ENCODE measurements around the gene CCDC47. TPM values are rescaled to one million over a fixed set of nuclear protein-coding genes. Genes with fewer than 3 reads are reported as not detected.
"Not testable (repeated sequence)": the region's sequence is repeated elsewhere in the genome, so short reads cannot be mapped to it uniquely, and the experiment has no call there.

Gene CCDC47
- polyA plus RNA-seq, 3 donors: 116 to 129 (median 127) TPM

DNA sequence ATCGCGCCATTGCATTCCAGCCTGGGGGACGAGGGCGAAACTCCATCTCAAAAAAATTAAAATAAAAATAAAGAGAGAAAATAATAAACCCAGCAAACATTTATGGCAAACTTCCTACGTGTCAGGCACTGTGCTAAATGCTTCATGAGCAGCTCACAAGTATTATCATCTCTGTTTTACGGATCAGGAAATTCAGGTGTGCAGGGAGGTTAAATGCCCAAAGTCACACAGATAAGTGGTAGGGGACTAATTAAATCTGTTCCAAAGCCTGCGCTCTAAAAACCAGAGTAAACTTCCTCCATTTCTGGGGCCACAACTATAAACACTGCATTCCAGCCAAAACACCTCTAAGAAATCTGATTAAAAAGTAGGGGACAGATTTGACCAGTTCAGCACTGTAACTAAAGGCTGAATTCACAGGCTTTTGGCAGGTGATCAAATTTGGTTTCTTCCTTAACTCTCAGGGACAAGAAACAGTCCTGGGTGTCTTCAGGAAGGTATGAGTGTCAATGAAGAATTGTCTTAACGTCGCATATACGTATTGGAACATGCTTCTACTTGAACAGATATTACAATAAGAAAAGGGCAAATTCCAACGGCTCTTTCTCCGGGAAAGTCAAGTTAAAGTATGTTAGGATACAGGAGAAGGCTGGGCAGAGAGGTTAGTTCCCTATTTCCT is 32.8 kb downstream of the CCDC47 start:
- peak in 2 of 3 donors; percentile 3 to 4 for DNase-seq (ENCODE audit: low read depth in 3 of 3, low spot score in 2 of 3)

DNA sequence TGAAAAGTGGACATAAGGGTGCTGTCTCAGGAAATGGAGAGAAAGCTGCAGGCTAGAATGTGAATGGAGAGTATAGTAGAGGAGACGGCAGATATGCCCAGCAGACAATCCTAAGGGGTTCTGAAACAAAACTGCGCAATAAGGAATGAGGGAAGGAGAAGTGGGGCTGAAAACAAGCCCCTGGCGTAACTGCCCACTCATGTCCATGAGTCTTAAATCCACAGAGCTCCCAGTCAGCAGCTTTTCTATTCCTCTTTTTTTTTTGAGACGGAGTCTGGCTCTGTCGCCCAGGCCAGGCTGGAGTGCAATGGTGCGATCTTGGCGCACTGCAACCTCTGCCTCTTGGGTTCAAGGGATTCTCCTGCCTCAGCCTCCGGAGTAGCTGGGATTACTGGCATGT is 37.7 kb downstream of the CCDC47 start:
- no peak for DNase-seq (ENCODE audit: low read depth in 3 of 3, low spot score in 2 of 3)

DNA sequence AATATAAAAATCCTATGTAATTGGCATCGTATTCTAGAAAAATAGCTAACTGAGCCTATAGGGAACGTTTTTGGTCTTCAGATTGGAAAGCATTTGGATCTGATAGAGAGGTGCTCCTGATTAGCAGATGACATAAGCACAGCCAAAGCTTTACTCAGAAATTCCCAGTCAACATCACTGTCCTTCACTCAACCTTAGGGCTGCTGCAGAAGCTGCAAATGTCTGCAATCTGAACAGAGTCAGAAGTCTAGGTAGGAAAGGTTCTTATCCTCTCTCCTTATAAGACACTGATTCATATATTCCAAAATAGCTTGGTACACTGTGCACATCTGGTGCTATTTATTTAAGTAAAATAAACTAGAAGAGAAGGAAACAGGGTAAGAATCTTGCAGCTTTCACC is 51.0 kb downstream of the CCDC47 start:
- no peak for DNase-seq (ENCODE audit: low read depth in 3 of 3, low spot score in 2 of 3)

DNA sequence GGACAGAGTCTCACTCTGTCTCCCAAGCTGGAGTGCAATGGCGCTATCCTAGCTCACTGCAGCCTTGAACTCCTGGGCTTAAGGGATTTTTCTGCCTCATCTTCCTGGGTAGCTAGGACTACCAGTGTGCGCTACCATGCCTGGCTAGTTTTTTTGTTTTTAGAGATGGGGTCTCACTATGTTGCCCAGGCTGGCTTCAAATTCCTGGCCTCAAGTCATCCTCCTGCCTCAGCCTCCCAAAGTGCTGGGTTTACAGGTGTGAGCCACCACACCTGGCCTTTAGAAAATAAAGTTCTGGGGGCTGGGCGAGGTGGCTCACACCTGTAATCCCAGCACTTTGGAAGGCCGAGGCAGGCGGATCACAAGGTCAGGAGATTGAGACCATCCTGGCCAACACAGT is 53.2 kb downstream of the CCDC47 start:
- DNase-seq (ENCODE audit: low read depth in 3 of 3, low spot score in 2 of 3): not testable (repeated sequence)

DNA sequence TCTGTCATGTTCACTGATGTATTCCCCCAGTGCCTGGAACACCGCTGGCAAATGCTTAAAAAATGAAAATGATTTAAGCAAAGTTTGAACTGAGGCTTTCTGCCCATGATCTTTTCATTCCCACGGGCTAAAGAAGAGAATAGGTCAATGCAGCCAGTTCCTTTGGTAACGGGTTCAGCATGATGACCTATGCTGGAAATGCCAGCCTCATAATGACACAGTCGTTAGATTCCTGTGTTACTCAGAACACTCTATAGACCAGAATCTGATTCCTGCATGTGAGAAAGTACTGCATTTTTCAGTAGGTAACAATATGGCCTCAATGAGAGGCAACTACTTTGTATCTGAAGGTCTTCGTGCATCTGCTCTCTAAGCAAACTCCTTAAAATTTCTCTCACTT is 54.4 kb downstream of the CCDC47 start:
- DNase-seq (ENCODE audit: low read depth in 3 of 3, low spot score in 2 of 3): no peak

DNA sequence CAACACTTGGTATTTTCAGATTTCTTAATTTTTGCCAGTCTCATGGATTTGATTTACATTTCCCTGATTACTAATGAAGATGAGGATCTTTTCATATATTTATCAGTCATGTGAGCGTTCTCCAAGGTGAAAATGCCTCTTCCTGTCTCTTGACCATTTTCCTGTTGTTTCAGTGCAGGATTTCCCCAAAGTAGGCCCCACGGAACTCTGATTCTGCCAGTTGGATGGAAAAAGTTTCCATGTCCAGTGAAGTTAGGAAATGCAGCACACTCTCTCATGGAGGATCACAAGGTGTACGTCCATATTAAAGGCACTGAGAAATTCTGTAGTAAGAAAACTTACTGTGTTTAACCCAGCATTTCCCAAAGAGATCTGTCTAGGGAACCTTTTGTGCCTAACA is 57.0 kb downstream of the CCDC47 start:
- no peak for DNase-seq (ENCODE audit: low read depth in 3 of 3, low spot score in 2 of 3)

DNA sequence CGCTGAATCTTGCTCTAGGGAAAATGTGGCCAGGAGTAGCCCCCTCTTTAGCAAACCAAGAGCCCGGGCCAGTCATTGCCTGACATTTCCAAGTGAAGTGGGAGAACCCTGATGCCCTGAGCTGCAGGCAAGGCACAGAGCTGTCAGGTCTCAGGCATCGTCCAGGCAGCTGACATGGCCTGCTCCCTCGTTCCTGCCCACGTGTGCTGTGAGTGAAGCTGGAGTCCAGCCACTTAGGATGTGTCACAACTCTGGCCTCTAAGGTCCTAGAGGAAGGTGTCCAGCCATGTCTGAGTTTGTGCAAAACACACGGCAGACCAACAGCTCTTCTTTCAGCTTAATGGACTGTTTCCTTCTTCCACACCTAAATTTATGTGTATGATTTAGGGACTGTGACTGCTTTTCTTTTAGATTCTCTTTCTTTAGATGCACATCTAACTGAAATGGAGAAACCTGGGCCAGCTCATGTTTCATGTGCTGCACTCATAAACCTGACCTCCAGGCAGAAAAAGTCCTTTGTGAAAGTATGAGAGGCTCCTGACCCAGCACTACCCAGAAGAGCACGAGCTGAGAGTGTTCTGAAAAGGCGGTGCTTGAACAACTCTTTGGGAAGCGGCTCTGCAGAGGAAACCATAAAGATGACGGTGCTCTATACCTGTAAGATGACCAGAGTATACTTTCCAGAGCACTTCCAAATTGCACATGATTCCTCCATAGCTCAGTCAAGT is 58.7 kb downstream of the CCDC47 start:
- DNase-seq (ENCODE audit: low read depth in 3 of 3, low spot score in 2 of 3): peak in 2 of 3 donors; percentile 10 to 40

DNA sequence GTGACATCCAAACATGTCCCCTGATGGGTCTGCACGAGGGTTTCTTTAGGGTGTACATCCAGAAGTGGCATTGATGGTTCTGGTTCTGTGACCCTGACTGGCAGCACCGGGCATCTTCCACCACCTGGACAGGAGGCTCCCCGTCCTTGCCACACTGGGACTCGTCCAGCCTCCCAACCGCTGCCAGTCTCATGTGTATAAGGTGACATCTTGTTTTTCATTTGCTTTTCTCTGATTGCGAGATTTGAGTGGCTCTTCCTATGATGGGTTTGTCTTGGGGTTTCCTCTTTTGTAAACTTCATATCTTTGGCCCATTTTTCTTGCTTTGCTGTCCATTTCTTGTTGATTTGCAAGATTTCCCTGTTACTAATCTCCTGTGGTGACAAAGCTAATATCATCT is 64.3 kb downstream of the CCDC47 start:
- no peak for DNase-seq (ENCODE audit: low read depth in 3 of 3, low spot score in 2 of 3)

DNA sequence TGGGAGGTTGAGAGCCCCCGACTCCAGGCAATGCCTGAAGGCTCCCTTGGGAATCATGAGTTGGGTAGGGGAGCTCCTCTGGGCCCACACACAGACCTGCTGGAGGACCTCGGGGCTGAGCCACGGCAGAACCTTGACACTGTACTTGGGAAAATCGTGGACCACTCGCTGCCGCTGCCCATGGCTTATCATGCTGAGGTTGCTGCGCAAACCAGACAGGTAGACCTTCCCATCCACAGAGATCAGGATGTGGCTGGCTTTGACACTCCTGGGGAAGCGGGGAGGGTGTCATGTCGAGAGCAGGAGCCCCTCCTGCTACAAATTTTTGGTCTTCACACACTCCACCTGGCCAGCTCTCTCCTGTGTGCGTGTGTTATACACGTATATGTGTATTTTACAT is 66.2 kb downstream of the CCDC47 start:
- DNase-seq (ENCODE audit: low read depth in 3 of 3, low spot score in 2 of 3): no peak

- no peak for DNase-seq (ENCODE audit: low read depth in 3 of 3, low spot score in 2 of 3)
Measured at GRCh38 chr17:63706336-63707082, 66.9 kb downstream of the CCDC47 start.

- no peak for DNase-seq (ENCODE audit: low read depth in 3 of 3, low spot score in 2 of 3)
Measured at GRCh38 chr17:63705657-63706056, 67.7 kb downstream of the CCDC47 start.

DNA sequence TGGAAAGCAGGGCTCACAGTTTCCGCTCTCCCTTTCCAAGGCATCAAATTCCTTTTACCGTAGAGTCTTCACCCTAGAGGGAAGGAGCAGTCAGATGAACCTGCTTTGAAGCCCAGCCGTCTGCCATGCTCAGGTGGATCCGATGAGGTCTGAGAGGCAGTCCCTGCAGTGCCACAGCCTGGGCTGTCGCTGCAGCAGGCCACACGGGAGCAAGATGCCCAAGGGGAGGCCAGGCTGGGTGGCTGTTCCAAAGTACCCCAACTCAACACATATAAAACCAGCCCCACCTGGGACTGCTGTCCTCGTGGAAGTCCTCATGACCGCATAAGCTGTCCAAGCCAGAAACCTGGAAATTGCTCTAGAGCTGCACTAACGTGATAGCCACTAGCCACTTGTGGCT is 68.6 kb downstream of the CCDC47 start:
- DNase-seq (ENCODE audit: low read depth in 3 of 3, low spot score in 2 of 3): no peak

DNA sequence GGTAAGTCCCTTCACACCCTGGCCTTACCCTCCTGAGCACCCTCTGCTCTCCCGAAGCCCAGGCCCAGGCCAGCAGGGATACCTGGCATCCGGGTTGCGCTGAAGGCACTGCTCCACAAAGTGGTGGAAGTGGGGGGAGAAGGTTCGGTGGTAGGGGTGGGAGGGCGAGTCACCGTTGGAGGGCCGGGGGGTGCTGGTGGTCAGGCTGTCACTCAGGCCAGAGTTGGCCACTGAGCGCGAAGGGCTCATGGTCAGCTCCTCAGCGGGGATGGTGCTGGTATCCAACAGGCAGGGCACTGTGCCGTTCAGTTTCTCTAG is 69.2 kb downstream of the CCDC47 start:
- DNase-seq (ENCODE audit: low read depth in 3 of 3, low spot score in 2 of 3): no peak

GRCh38 chr17:63703556-63704258 is 69.7 kb downstream of the CCDC47 start:
- DNase-seq (ENCODE audit: low read depth in 3 of 3, low spot score in 2 of 3): no peak

GRCh38 chr17:63703029-63703428 is 70.4 kb downstream of the CCDC47 start:
- no peak for DNase-seq (ENCODE audit: low read depth in 3 of 3, low spot score in 2 of 3)

GRCh38 chr17:63702721-63703015 is 70.7 kb downstream of the CCDC47 start:
- no peak for DNase-seq (ENCODE audit: low read depth in 3 of 3, low spot score in 2 of 3)

DNA sequence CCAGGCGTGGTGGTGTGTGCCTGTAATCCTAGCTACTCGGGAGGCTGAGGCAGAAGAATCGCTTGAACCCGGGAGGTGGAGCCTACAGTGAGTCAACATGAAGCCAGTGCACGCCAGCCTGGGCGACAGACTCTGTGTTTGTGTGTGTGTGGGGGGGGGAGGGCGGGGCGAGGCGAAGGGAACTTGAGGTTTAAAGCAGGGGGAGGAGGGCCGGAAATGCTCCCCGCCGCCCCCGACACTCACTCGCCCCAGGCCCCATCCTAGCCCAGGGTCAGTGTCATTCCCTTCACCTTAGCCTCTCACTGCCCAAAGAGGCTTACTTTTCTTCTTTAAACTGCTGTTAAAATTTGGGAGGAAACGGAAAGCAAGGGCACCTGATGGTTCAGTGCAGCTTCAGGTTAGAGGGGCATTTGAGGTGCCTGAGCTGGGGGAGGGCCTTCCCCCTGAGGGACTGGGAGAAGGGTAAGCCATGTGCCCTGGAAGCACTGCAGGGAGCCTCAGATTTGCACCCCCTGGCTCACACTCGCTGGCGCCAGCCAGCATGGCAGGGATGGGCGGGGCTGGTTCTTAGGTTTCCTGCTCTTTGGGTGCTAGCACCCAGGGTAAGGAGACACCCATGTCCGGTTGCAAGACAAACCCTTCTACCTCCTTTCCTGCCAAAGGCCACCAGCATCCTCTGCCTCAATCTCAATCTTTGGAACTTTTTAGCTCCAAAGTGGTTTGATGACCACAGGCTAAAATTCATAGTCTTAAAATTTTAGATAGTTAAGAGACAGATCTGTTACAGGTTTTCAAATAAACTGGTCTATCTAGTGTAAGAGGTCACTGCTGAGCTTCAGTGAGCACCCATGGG is 71.3 kb downstream of the CCDC47 start:
- DNase-seq (ENCODE audit: low read depth in 3 of 3, low spot score in 2 of 3): no peak

GRCh38 chr17:63701456-63701820 is 72.0 kb downstream of the CCDC47 start:
- no peak for DNase-seq (ENCODE audit: low read depth in 3 of 3, low spot score in 2 of 3)

DNA sequence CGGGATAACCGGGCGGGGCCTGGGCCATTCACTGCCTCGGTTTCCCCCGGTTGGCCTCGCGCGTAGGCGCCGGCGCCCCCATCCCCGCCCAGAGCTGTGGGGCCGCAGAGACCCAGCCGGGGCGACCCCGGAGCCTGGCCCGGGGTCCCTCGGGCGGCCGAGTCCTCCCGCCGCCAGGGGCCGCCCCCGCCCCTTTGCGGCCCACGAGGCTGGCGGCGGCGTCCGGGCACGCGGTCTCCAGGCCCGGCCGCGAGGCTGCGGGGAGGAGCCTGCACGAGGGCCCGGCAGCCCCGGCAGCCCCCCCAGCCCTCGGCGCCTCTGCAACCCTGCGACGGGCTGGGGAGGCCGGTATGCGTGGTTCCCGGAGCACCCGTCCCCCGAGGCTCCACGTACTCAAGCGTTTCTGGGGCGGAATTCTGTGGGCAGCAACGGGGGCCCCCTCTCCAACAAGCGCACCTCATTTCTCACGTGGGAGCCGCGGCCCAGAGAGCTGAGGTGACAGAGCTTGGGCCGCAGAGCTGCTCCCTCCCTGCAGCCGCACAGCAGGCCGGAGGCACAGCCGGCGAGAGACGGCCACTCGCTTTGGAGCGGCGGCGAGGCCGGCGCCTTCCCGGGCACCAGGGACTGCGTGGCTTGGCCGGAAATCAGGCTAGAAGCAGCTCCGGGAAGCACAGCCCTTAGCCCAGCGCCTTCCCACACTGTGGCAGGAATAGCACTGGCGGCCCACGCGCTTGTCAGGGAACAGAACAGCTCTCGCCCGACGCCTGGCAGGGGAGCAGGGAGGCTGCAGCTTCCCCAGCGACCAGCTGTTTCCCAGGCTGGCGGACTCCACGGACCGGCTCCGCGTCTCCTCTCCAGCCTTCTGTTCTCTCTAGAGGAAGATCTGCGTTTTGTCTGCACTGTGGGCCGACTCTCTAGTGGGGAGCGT is 72.6 kb downstream of the CCDC47 start:
- peak in 2 of 3 donors; percentile 17 to 19 for DNase-seq (ENCODE audit: low read depth in 3 of 3, low spot score in 2 of 3)
